Measurements from ENCODE around the gene FRZB.

Gene FRZB

GRCh38 chr2:182864949-182865570, 1.4 kb downstream of the FRZB start:
- no peak for DNase-seq (ENCODE audit: low read depth, low spot score)
- H3K9me3 ChIP-seq (ENCODE audit: low read depth, low read length) = no peaks in the 10 kb centered on the region
- H3K27ac ChIP-seq = no peak overlapping the region
- H3K9ac ChIP-seq (ENCODE audit: insufficient read length) = no peak overlapping the region
- TF ChIP-seq FOXP2 (optimal IDR thresholded peaks at IDR 0.05; ENCODE audit: control extremely low read depth, extremely low read length, insufficient read depth) (no peak), POLR2AphosphoS5 (IDR thresholded peaks at IDR 0.05; ENCODE audit: borderline replicate concordance, low read depth, low read length) (no peak), EZH2 (IDR thresholded peaks at IDR 0.05) (no peak)
- no peak overlapping the region for H3K4me3 ChIP-seq
- no peaks in the 10 kb centered on the region for H3K36me3 ChIP-seq (ENCODE audit: insufficient read depth, low read length)

GRCh38 chr2:182863642-182864041, 2.8 kb downstream of the FRZB start:
- no peaks in the 10 kb centered on the region for H3K9me3 ChIP-seq (ENCODE audit: low read depth, low read length)
- H3K4me3 ChIP-seq = no peak overlapping the region
- TF ChIP-seq FOXP2 (optimal IDR thresholded peaks at IDR 0.05; ENCODE audit: control extremely low read depth, extremely low read length, insufficient read depth) (no peak), POLR2AphosphoS5 (IDR thresholded peaks at IDR 0.05; ENCODE audit: borderline replicate concordance, low read depth, low read length) (no peak), EZH2 (IDR thresholded peaks at IDR 0.05) (no peak)
- H3K36me3 ChIP-seq (ENCODE audit: insufficient read depth, low read length) = no peaks in the 10 kb centered on the region
- no peak overlapping the region for H3K27ac ChIP-seq
- no peak for DNase-seq (ENCODE audit: low read depth, low spot score)
- no peak overlapping the region for H3K9ac ChIP-seq (ENCODE audit: insufficient read length)

GRCh38 chr2:182862091-182862490, 4.3 kb downstream of the FRZB start:
- no peaks in the 10 kb centered on the region for H3K9me3 ChIP-seq (ENCODE audit: low read depth, low read length)
- no peak overlapping the region for H3K4me3 ChIP-seq
- no peak for DNase-seq (ENCODE audit: low read depth, low spot score)
- H3K9ac ChIP-seq (ENCODE audit: insufficient read length) = no peak overlapping the region
- H3K27ac ChIP-seq = no peak overlapping the region
- TF ChIP-seq POLR2AphosphoS5 (IDR thresholded peaks at IDR 0.05; ENCODE audit: borderline replicate concordance, low read depth, low read length) = no peak
- no peak for TF ChIP-seq FOXP2 (optimal IDR thresholded peaks at IDR 0.05; ENCODE audit: control extremely low read depth, extremely low read length, insufficient read depth)
- TF ChIP-seq EZH2 (IDR thresholded peaks at IDR 0.05) = no peak
- no peaks in the 10 kb centered on the region for H3K36me3 ChIP-seq (ENCODE audit: insufficient read depth, low read length)

- Histone ChIP-seq H3K9ac (ENCODE audit: insufficient read length) (no peak overlapping the region), H3K9me3 (ENCODE audit: low read depth, low read length) (no peaks in the 10 kb centered on the region), H3K4me3 (no peak overlapping the region), H3K27ac (no peak overlapping the region), H3K36me3 (ENCODE audit: insufficient read depth, low read length) (no peaks in the 10 kb centered on the region)
- no peak for DNase-seq (ENCODE audit: low read depth, low spot score)
- TF ChIP-seq EZH2 (IDR thresholded peaks at IDR 0.05) (no peak), POLR2AphosphoS5 (IDR thresholded peaks at IDR 0.05; ENCODE audit: borderline replicate concordance, low read depth, low read length) (no peak), FOXP2 (optimal IDR thresholded peaks at IDR 0.05; ENCODE audit: control extremely low read depth, extremely low read length, insufficient read depth) (no peak)
Measured at GRCh38 chr2:182860858-182861257, 5.6 kb downstream of the FRZB start.

GRCh38 chr2:182858671-182859070, 7.8 kb downstream of the FRZB start:
- DNase-seq (ENCODE audit: low read depth, low spot score) = no peak
- no peak overlapping the region for H3K27ac ChIP-seq

GRCh38 chr2:182855376-182855775, 11.1 kb downstream of the FRZB start:
- TF ChIP-seq POLR2AphosphoS5 (IDR thresholded peaks at IDR 0.05; ENCODE audit: borderline replicate concordance, low read depth, low read length) = no peak
- TF ChIP-seq FOXP2 (optimal IDR thresholded peaks at IDR 0.05; ENCODE audit: control extremely low read depth, extremely low read length, insufficient read depth) = no peak
- TF ChIP-seq EZH2 (IDR thresholded peaks at IDR 0.05) = no peak
- H3K36me3 ChIP-seq (ENCODE audit: insufficient read depth, low read length) = no peaks in the 10 kb centered on the region
- H3K9me3 ChIP-seq (ENCODE audit: low read depth, low read length) = no peaks in the 10 kb centered on the region
- H3K4me3 ChIP-seq = no peak overlapping the region
- no peak overlapping the region for H3K27ac ChIP-seq
- no peak for DNase-seq (ENCODE audit: low read depth, low spot score)
- no peak overlapping the region for H3K9ac ChIP-seq (ENCODE audit: insufficient read length)

More at GRCh38 chr2:182858671-182859070, 7.8 kb downstream of the FRZB start:
- Histone ChIP-seq H3K9ac (ENCODE audit: insufficient read length) (no peak overlapping the region), H3K9me3 (ENCODE audit: low read depth, low read length) (no peaks in the 10 kb centered on the region), H3K36me3 (ENCODE audit: insufficient read depth, low read length) (no peaks in the 10 kb centered on the region), H3K4me3 (no peak overlapping the region)
- TF ChIP-seq EZH2 (IDR thresholded peaks at IDR 0.05) = no peak
- TF ChIP-seq POLR2AphosphoS5 (IDR thresholded peaks at IDR 0.05; ENCODE audit: borderline replicate concordance, low read depth, low read length) = no peak
- no peak for TF ChIP-seq FOXP2 (optimal IDR thresholded peaks at IDR 0.05; ENCODE audit: control extremely low read depth, extremely low read length, insufficient read depth)

GRCh38 chr2:182854375-182855105, 11.9 kb downstream of the FRZB start:
- H3K9ac ChIP-seq (ENCODE audit: insufficient read length) = no peak overlapping the region
- H3K4me3 ChIP-seq = no peak overlapping the region
- H3K9me3 ChIP-seq (ENCODE audit: low read depth, low read length) = no peaks in the 10 kb centered on the region
- TF ChIP-seq FOXP2 (optimal IDR thresholded peaks at IDR 0.05; ENCODE audit: control extremely low read depth, extremely low read length, insufficient read depth) = no peak
- H3K36me3 ChIP-seq (ENCODE audit: insufficient read depth, low read length) = no peaks in the 10 kb centered on the region
- H3K27ac ChIP-seq = no peak overlapping the region
- DNase-seq (ENCODE audit: low read depth, low spot score) = no peak

GRCh38 chr2:182852801-182853200, 13.6 kb downstream of the FRZB start:
- no peak for DNase-seq (ENCODE audit: low read depth, low spot score)
- H3K36me3 ChIP-seq (ENCODE audit: insufficient read depth, low read length) = no peaks in the 10 kb centered on the region
- no peak; the same call in 1 of the 2 replicates for TF ChIP-seq POLR2AphosphoS5 (IDR thresholded peaks at IDR 0.05; ENCODE audit: borderline replicate concordance, low read depth, low read length)
- TF ChIP-seq EZH2 (IDR thresholded peaks at IDR 0.05) = no peak
- TF ChIP-seq FOXP2 (optimal IDR thresholded peaks at IDR 0.05; ENCODE audit: control extremely low read depth, extremely low read length, insufficient read depth) = no peak
- no peaks in the 10 kb centered on the region for H3K9me3 ChIP-seq (ENCODE audit: low read depth, low read length)
- H3K27ac ChIP-seq = peak overlapping the region; percentile 68
- no peak overlapping the region for H3K9ac ChIP-seq (ENCODE audit: insufficient read length)
- peak overlapping the region; percentile 24 for H3K4me3 ChIP-seq

Measured in SK-N-MC (cell line).